Stimulated activated CD4-positive, alpha-beta T cell treated with anti-CD3 and anti-CD28 coated beads, Interleukin-12 subunit alpha, Interleukin-12 subunit beta, amount 100 ng/mL, for 24 hours (primary cell): ENCODE results near the gene ATF5.

Source experiments
- DNase-seq, 2 experiments: peaks; one replicate each; pipeline ENCODE4 v3.0.0-alpha.2; 2020; ENCODE audit warnings: low read depth in 2 of 2

The ATF5 gene

GRCh38 chr19:49929121-49929610 lies at the start of gene ATF5, which contains the start of gene NUP62:
Gene ATF5 (plus strand): TSS chr19:49929205. CDS start chr19:49930851, 1,646 bp downstream.
Gene NUP62 (minus strand): TSS chr19:49929504. CDS start chr19:49909807, 19,697 bp downstream.
- peak; percentile 86 to 91 for DNase-seq

GRCh38 chr19:49879243-49879963 lies 49.6 kb upstream of the ATF5 start:
- no peak for DNase-seq

GRCh38 chr19:49880162-49880869 lies 48.7 kb upstream of the ATF5 start:
- DNase-seq, result no peak

GRCh38 chr19:49881186-49881585 lies 47.8 kb upstream of the ATF5 start:
- DNase-seq, result no peak

- no peak for DNase-seq
Measured at GRCh38 chr19:49881672-49882394, 47.2 kb upstream of the ATF5 start.

- DNase-seq, result no peak
Measured at GRCh38 chr19:49882643-49883042, 46.4 kb upstream of the ATF5 start.

GRCh38 chr19:49883094-49883493 lies 45.9 kb upstream of the ATF5 start:
- DNase-seq, result no peak

GRCh38 chr19:49884109-49884508 lies 44.9 kb upstream of the ATF5 start:
- no peak for DNase-seq

- no peak for DNase-seq
Measured at GRCh38 chr19:49884760-49885159, 44.2 kb upstream of the ATF5 start.

- no peak for DNase-seq
Measured at GRCh38 chr19:49887037-49887664, 41.9 kb upstream of the ATF5 start.

- no peak for DNase-seq
Measured at GRCh38 chr19:49887665-49888509, 41.1 kb upstream of the ATF5 start.

GRCh38 chr19:49888510-49888824 lies 40.5 kb upstream of the ATF5 start:
- DNase-seq, result no peak

GRCh38 chr19:49889038-49889686 lies 39.8 kb upstream of the ATF5 start:
- DNase-seq, result no peak

- peak; percentile 43 to 65 for DNase-seq
Measured at GRCh38 chr19:49889687-49890348, 39.2 kb upstream of the ATF5 start.

GRCh38 chr19:49890349-49891311 lies 38.4 kb upstream of the ATF5 start:
- DNase-seq, result peak in 1 of 2 experiments; percentile 55

- no peak for DNase-seq
Measured at GRCh38 chr19:49891393-49891792, 37.6 kb upstream of the ATF5 start.

GRCh38 chr19:49892716-49893115 lies 36.3 kb upstream of the ATF5 start:
- DNase-seq, result no peak

- no peak for DNase-seq
Measured at GRCh38 chr19:49894011-49894664, 34.9 kb upstream of the ATF5 start.
